Loucy (cell line): ENCODE results near the gene RNF183.

Source experiments
- H2AFZ ChIP-seq: fragments of 200-600 bp; sonication (generic); 2 replicates; pipeline ENCODE4 v1.6.0; 2016; ENCODE audit warnings: antibody characterized with exemption, mild to moderate bottlenecking, low read length, moderate library complexity
- H3F3A ChIP-seq: fragments of 200-600 bp; 2 replicates; pipeline ENCODE4 v1.6.0; 2016; ENCODE audit warnings: antibody characterized with exemption, low read depth, mild to moderate bottlenecking
- H3K27me3 ChIP-seq: fragments of 200-600 bp; sonication (generic); 2 replicates; pipeline ENCODE4 v1.6.1; 2014; ENCODE audit warnings: low read length, mild to moderate bottlenecking; ENCODE audit not compliant: insufficient read depth, poor library complexity, severe bottlenecking
- H3K36me3 ChIP-seq: fragments of 200-600 bp; sonication (generic); 2 replicates; pipeline ENCODE4 v1.6.1; 2016; ENCODE audit warnings: low read length; ENCODE audit not compliant: insufficient read depth
- H3K4me1 ChIP-seq: fragments of 200-600 bp; sonication (generic); 2 replicates; pipeline ENCODE4 v1.5.1; 2014; ENCODE audit warnings: low read length, mild to moderate bottlenecking; ENCODE audit not compliant: insufficient read depth, poor library complexity, severe bottlenecking
- H3K4me2 ChIP-seq: fragments of 200-600 bp; sonication (generic); 2 replicates; pipeline ENCODE4 v1.6.0; 2014; ENCODE audit warnings: antibody characterized with exemption, low read length, low read depth, mild to moderate bottlenecking; ENCODE audit not compliant: poor library complexity, severe bottlenecking
- H3K4me3 ChIP-seq: fragments of 200-600 bp; sonication (generic); 2 replicates; pipeline ENCODE4 v1.5.1; 2014; ENCODE audit warnings: low read length, mild to moderate bottlenecking, mixed read lengths; ENCODE audit not compliant: poor library complexity, severe bottlenecking
- H3K79me2 ChIP-seq: fragments of 200-600 bp; sonication (generic); 2 replicates; pipeline ENCODE4 v1.6.1; 2014; ENCODE audit warnings: low read length; ENCODE audit not compliant: insufficient read depth
- H3K9ac ChIP-seq: fragments of 200-600 bp; sonication (generic); 2 replicates; pipeline ENCODE4 v1.6.0; 2014; ENCODE audit warnings: mild to moderate bottlenecking, low read depth, low read length, moderate library complexity; ENCODE audit not compliant: poor library complexity, severe bottlenecking
- H3K9me2 ChIP-seq: fragments of 200-600 bp; sonication (generic); replicated peaks from 2 replicates; pipeline ENCODE4 v1.6.1; 2016; ENCODE audit warnings: low read depth, low read length, mixed read lengths
- H3K9me3 ChIP-seq: fragments of 200-600 bp; sonication (generic); 2 replicates; pipeline ENCODE4 v1.6.1; 2014; ENCODE audit warnings: mild to moderate bottlenecking, antibody characterized with exemption, low read length, low read depth; ENCODE audit not compliant: insufficient read depth
- H4K20me1 ChIP-seq: fragments of 200-600 bp; sonication (generic); 2 replicates; pipeline ENCODE4 v1.6.0; 2014; ENCODE audit warnings: antibody characterized with exemption, low read length, mild to moderate bottlenecking; ENCODE audit not compliant: insufficient read depth, poor library complexity, severe bottlenecking
- CTCF ChIP-seq: fragments of 200-600 bp; sonication (generic); conservative IDR thresholded peaks from 2 replicates; pipeline ENCODE4 v1.5.1; 2014; ENCODE audit warnings: mild to moderate bottlenecking, antibody characterized with exemption, low read length
- EZH2phosphoT487 ChIP-seq: fragments of 200-600 bp; IDR thresholded peaks from 2 replicates; pipeline ENCODE4 v1.6.1; 2018; ENCODE audit warnings: antibody characterized with exemption, mild to moderate bottlenecking, moderate library complexity, borderline replicate concordance

Gene RNF183

GRCh38 chr9:113266174-113266573, 37.0 kb downstream of the RNF183 start:
- H3K79me2 ChIP-seq: no peaks in the 10 kb centered on the region
- H3K4me2 ChIP-seq: no peak overlapping the region
- no peaks in the 10 kb centered on the region for H3F3A ChIP-seq
- H3K27me3 ChIP-seq: no peaks in the 10 kb centered on the region
- TF ChIP-seq CTCF: no peak
- no peak for TF ChIP-seq EZH2phosphoT487
- no peaks in the 10 kb centered on the region for H4K20me1 ChIP-seq
- H3K9ac ChIP-seq: no peak overlapping the region
- H3K4me3 ChIP-seq: no peak overlapping the region
- H3K4me1 ChIP-seq: peaks cover 4% of the 10 kb centered on the region
- peaks cover 21% of the 10 kb centered on the region; the same call in 1 of the 2 replicates for H3K36me3 ChIP-seq
- H3K9me2 ChIP-seq: no peaks in the 10 kb centered on the region
- no peak overlapping the region for H2AFZ ChIP-seq
- H3K9me3 ChIP-seq: no peaks in the 10 kb centered on the region

- Histone ChIP-seq H4K20me1 (no peaks in the 10 kb centered on the region), H3F3A (no peaks in the 10 kb centered on the region), H3K9me3 (no peaks in the 10 kb centered on the region), H3K4me2 (no peak overlapping the region), H3K4me1 (no peaks in the 10 kb centered on the region), H3K9ac (no peak overlapping the region), H2AFZ (no peak overlapping the region), H3K27me3 (no peaks in the 10 kb centered on the region), H3K4me3 (no peak overlapping the region), H3K36me3 (peaks cover 42% of the 10 kb centered on the region; the same call in 1 of the 2 replicates), H3K79me2 (no peaks in the 10 kb centered on the region), H3K9me2 (no peaks in the 10 kb centered on the region)
- TF ChIP-seq EZH2phosphoT487: no peak
- no peak for TF ChIP-seq CTCF
Observed at GRCh38 chr9:113261917-113262671, 41.1 kb downstream of the RNF183 start.

- Histone ChIP-seq H3K9me3 (no peaks in the 10 kb centered on the region), H3K36me3 (peaks cover 44% of the 10 kb centered on the region; the same call in 1 of the 2 replicates), H4K20me1 (no peaks in the 10 kb centered on the region), H3K4me2 (no peak overlapping the region), H3K9me2 (no peaks in the 10 kb centered on the region), H3F3A (no peaks in the 10 kb centered on the region), H2AFZ (no peak overlapping the region), H3K9ac (no peak overlapping the region), H3K27me3 (no peaks in the 10 kb centered on the region), H3K4me1 (no peaks in the 10 kb centered on the region), H3K79me2 (no peaks in the 10 kb centered on the region), H3K4me3 (no peak overlapping the region)
- TF ChIP-seq EZH2phosphoT487: no peak
- no peak for TF ChIP-seq CTCF
Observed at GRCh38 chr9:113258282-113258681, 44.9 kb downstream of the RNF183 start.
